CD4-positive, alpha-beta T cell treated with Interferon gamma for 1 hour (primary cell): Measurements from ENCODE around the gene CRB2.

Source experiments
- DNase-seq: peaks from one replicate; pipeline ENCODE4 v3.0.0-alpha.2; 2020

CRB2 gene

DNA sequence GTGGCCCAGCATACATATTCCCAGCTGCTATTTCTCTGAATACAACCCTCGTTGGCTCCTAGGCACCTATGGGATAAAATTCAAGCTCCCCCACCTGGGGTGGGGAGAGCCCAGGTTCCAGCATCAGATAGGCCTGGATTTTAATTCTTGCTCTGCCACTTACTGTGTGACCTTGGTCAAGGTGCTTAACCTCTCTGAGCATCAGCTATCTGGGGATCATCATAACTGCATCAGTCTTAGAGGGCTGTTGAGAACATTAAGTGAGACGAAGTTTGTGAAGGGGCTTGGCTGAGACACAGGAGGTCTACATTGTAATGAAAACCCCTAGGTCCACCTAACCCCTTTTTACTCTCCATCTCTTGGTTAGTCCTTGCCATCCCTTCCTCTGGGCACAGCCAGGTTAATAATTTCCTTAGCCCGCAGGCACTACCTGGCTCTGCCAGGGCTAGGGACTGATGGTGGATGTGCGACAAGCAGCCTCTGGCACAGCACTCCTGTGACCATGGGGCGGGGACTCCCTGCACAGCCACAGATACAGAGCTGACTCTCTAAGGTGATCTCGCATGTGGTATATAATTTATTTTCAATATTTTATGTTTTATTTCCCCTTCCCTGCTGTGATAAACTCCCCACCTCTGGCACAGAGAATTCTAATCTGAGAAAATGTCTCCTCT is 68.7 kb downstream of the CRB2 start:
- no peak for DNase-seq

- no peak for DNase-seq
Observed at GRCh38 chr9:123425261-123425821, 69.3 kb downstream of the CRB2 start.

DNA sequence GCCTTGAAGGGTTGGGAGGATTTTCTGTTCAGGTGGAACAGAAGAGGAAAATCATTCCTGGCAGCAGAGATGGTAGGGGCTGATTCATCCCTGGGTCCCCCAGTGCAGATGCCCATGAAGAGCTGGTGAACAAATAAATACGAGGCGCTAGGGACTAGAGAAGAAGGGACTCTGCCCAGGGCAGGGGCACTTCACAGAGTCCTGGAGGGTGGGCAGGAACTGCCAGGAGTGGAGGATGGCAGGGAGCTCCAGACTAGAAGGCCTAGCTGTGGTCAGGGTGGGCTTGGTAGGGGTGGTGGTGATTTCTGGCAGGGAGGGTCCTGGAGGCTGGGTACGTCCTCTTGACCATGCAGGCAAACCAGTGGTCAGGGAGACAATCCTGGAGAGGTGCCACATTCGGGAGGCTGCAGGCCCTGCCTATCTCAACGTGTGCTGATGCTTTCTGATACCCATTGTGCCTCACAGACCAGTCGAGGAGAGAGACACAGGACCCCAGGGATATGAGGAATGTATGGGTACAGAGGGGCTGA is 69.9 kb downstream of the CRB2 start:
- no peak for DNase-seq

DNA sequence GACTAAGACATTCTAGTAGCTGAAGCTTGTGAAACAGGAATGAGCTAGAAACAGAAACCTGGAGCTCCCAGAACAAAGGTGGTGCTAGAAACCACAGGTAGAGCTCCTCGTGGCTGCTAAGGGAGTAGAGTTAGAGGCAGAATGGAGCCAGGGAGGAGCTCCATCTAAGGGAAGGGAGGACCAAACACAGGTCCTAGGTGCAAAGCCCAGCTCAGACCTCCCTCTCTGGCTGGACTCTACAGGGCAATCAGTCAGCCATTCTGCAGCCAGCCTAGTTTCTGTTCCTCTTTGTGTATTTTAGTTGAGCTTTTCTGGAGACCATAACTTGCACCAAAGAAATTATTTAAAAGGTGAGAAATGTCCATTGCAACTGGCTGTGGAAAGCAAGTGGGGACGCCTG is 70.4 kb downstream of the CRB2 start:
- no peak for DNase-seq
